ENCODE data around the gene SLC13A2. TPM values are rescaled to one million over a fixed set of nuclear protein-coding genes. Genes with fewer than 3 reads are reported as not detected.

Gene SLC13A2
- total RNA-seq, 1 experiment from 2014 or later, result not detected

DNA sequence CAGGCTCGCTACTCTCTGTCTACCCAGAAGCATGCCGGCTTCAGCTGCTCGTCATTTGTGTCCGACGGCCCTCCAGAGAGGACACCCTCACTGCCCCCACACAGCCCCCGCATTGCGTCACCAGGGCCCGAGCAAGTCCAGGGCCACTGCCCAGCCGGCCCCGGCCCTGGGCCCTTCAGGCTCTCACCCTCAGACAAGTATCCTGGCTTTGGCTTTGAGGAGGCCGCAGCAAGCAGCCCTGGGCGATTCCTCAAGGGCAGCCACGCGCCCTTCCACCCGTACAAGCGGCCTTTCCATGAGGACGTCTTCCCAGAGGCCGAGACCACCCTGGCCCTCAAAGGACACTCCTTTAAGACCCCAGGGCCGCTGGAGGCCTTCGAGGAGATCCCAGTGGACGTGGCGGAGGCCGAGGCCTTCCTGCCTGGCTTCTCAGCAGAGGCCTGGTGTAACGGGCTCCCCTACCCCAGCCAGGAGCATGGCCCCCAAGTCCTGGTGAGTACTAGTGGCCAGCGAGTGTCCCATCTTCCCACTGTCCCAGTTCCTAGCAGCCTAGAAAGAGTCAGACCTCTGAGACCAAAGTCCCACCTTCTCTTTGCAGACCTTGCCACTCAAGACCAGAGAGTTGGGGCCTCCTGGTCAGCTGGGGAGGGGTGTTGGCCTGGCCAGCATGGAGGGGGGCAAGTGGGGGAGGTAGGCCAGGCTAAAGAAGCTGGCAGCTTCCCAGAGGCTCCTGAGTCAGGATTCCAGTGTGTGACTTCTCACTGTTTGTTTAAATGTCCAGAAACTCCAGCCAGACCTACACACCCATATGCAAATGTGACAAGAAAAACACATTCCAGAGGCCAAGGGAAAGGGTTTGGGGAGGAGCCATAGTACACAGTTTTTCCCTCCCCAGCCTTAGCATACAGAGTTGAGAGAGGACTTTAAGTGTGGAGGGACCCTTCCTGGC, 51.3 kb downstream of the SLC13A2 start:
- H3K4me1 ChIP-seq (ENCODE audit: control insufficient read depth, insufficient read depth, low read length), result no peaks in the 10 kb centered on the region
- H3K36me3 ChIP-seq (ENCODE audit: control insufficient read depth, insufficient read depth, low read length), result no peaks in the 10 kb centered on the region
- DNase-seq (ENCODE audit: low read depth, low spot score) (no peak), ATAC-seq (no peak)
- H3K4me3 ChIP-seq (ENCODE audit: low read depth in 2 of 2, low read length in 2 of 2), result no peak overlapping the region
- TF ChIP-seq, protein P1, sequence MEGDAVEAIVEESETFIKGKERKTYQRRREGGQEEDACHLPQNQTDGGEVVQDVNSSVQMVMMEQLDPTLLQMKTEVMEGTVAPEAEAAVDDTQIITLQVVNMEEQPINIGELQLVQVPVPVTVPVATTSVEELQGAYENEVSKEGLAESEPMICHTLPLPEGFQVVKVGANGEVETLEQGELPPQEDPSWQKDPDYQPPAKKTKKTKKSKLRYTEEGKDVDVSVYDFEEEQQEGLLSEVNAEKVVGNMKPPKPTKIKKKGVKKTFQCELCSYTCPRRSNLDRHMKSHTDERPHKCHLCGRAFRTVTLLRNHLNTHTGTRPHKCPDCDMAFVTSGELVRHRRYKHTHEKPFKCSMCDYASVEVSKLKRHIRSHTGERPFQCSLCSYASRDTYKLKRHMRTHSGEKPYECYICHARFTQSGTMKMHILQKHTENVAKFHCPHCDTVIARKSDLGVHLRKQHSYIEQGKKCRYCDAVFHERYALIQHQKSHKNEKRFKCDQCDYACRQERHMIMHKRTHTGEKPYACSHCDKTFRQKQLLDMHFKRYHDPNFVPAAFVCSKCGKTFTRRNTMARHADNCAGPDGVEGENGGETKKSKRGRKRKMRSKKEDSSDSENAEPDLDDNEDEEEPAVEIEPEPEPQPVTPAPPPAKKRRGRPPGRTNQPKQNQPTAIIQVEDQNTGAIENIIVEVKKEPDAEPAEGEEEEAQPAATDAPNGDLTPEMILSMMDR (IDR thresholded peaks at IDR 0.05), result no peak
- no peak for TF ChIP-seq SIN3A (IDR thresholded peaks at IDR 0.05; ENCODE audit: borderline replicate concordance, insufficient read depth, low read depth, low read length)
- no peak for TF ChIP-seq POLR2AphosphoS5 (IDR thresholded peaks at IDR 0.05; ENCODE audit: low read depth, low read length)
- TF ChIP-seq, protein P2, sequence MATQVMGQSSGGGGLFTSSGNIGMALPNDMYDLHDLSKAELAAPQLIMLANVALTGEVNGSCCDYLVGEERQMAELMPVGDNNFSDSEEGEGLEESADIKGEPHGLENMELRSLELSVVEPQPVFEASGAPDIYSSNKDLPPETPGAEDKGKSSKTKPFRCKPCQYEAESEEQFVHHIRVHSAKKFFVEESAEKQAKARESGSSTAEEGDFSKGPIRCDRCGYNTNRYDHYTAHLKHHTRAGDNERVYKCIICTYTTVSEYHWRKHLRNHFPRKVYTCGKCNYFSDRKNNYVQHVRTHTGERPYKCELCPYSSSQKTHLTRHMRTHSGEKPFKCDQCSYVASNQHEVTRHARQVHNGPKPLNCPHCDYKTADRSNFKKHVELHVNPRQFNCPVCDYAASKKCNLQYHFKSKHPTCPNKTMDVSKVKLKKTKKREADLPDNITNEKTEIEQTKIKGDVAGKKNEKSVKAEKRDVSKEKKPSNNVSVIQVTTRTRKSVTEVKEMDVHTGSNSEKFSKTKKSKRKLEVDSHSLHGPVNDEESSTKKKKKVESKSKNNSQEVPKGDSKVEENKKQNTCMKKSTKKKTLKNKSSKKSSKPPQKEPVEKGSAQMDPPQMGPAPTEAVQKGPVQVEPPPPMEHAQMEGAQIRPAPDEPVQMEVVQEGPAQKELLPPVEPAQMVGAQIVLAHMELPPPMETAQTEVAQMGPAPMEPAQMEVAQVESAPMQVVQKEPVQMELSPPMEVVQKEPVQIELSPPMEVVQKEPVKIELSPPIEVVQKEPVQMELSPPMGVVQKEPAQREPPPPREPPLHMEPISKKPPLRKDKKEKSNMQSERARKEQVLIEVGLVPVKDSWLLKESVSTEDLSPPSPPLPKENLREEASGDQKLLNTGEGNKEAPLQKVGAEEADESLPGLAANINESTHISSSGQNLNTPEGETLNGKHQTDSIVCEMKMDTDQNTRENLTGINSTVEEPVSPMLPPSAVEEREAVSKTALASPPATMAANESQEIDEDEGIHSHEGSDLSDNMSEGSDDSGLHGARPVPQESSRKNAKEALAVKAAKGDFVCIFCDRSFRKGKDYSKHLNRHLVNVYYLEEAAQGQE (IDR thresholded peaks at IDR 0.05; ENCODE audit: insufficient read depth in 1 of 2, low read depth in 2 of 2, low read length in 1 of 2), result no peak
- TF ChIP-seq TCF7L2 (IDR thresholded peaks at IDR 0.05; ENCODE audit: low read depth, low read length), result no peak
- CTCF ChIA-PET, result no interaction called here
- in situ Hi-C loops (cut with HindIII; ENCODE audit: low pct_unique_long_range_greater_than_20kb, low sequenced_read_pairs) (no loop called here), intact Hi-C loops (cut with micrococcal nuclease; ENCODE audit: unreplicated experiment) (no loop called here)
- no TSS peak for BruUV-seq (replicated peaks)
- no peaks in the 10 kb centered on the region for H3K9me3 ChIP-seq (ENCODE audit: control insufficient read depth, insufficient read depth, low read depth, low read length)
- POLR2A ChIA-PET, result interaction anchor here (0.6 kb wide), 1 partner anchor 194 kb away, joined by 3 read pairs; no protein-coding TSS in a partner anchor
- H3K27me3 ChIP-seq (ENCODE audit: control insufficient read depth, insufficient read depth, low read length), result no peaks in the 10 kb centered on the region
- no peak overlapping the region for H3K27ac ChIP-seq (ENCODE audit: low read length)

DNA sequence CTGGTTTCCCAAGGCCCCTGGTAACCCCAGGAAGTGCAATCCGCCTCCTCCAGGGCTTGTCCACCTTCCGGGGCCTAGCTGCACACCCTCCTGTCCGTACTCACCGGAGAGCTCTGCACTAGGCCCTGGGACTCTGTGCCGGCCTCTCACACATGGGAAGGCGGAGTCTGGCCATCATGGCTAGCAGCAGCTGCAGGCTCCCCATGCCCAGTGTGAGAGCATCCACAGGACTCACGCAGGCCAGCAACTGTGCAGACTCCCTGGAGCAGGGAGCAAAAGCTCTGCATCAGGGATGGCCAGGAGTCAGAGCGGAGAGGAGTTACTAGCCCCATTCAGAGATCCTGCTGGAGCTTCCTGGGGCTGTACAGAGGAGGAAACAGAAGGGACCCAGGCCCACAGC, 52.9 kb downstream of the SLC13A2 start:
- in situ Hi-C loops (cut with HindIII; ENCODE audit: low pct_unique_long_range_greater_than_20kb, low sequenced_read_pairs), result no loop called here
- Histone ChIP-seq H3K9me3 (ENCODE audit: control insufficient read depth, insufficient read depth, low read depth, low read length) (no peaks in the 10 kb centered on the region), H3K4me1 (ENCODE audit: control insufficient read depth, insufficient read depth, low read length) (no peaks in the 10 kb centered on the region), H3K27ac (ENCODE audit: low read length) (no peak overlapping the region), H3K36me3 (ENCODE audit: control insufficient read depth, insufficient read depth, low read length) (no peaks in the 10 kb centered on the region), H3K27me3 (ENCODE audit: control insufficient read depth, insufficient read depth, low read length) (no peaks in the 10 kb centered on the region; the same call in 1 of the 2 replicates), H3K4me3 (ENCODE audit: low read depth in 2 of 2, low read length in 2 of 2) (no peak overlapping the region)
- ChIA-PET POLR2A (interaction anchor here (0.5 kb wide), 1 partner anchor 157 kb away, joined by 4 read pairs; the partner anchor contains the start of gene VTN), CTCF (interaction anchor here (0.9 kb wide), 1 partner anchor 15 kb away, joined by 8 read pairs; no protein-coding TSS in a partner anchor)
- no peak for DNase-seq (ENCODE audit: low read depth, low spot score)
- intact Hi-C loops (cut with micrococcal nuclease; ENCODE audit: unreplicated experiment), result no loop called here
- BruUV-seq (replicated peaks), result no TSS peak
- TF ChIP-seq POLR2AphosphoS5 (IDR thresholded peaks at IDR 0.05; ENCODE audit: low read depth, low read length) (no peak), TCF7L2 (IDR thresholded peaks at IDR 0.05; ENCODE audit: low read depth, low read length) (no peak), SIN3A (IDR thresholded peaks at IDR 0.05; ENCODE audit: borderline replicate concordance, insufficient read depth, low read depth, low read length) (no peak)
- TF ChIP-seq, protein P1 (IDR thresholded peaks at IDR 0.05), result no peak
- TF ChIP-seq, protein P2 (IDR thresholded peaks at IDR 0.05; ENCODE audit: insufficient read depth in 1 of 2, low read depth in 2 of 2, low read length in 1 of 2), result no peak
- no peak; the same call in 1 of the 2 replicates for ATAC-seq
